ENCODE data around the gene ELAVL4. TPM values are rescaled to one million over a fixed set of nuclear protein-coding genes. Genes with fewer than 3 reads are reported as not detected.

ELAVL4 gene
- total and polyA plus RNA-seq, 2 donors from 2014 or later, result not detected

GRCh38 chr1:50237056-50237455, 128.3 kb downstream of the ELAVL4 start:
- no peak for TF ChIP-seq CTCF (IDR thresholded peaks at IDR 0.05; ENCODE audit: borderline replicate concordance, extremely low read depth, insufficient read depth)
- Histone ChIP-seq H3K9me3 (ENCODE audit: control insufficient read depth in 2 of 3, insufficient read depth in 1 of 3, low read length in 3 of 3) (peaks cover 0 to 2% (median 0%) of the 10 kb centered on the region in 3 donors), H3K4me3 (ENCODE audit: low read length in 3 of 3) (no peak overlapping the region), H3K27me3 (ENCODE audit: control insufficient read depth, insufficient read depth, low read length) (no peaks in the 10 kb centered on the region), H3K36me3 (ENCODE audit: control insufficient read depth in 2 of 3, insufficient read depth in 3 of 3, low read length in 3 of 3) (no peaks in the 10 kb centered on the region), H3K27ac (ENCODE audit: low read depth in 2 of 2, low read length in 2 of 2) (no peak overlapping the region), H3K9ac (ENCODE audit: low read length in 3 of 3) (no peak overlapping the region), H3K4me1 (ENCODE audit: control insufficient read depth in 2 of 3, insufficient read depth in 2 of 3, low read depth in 1 of 3, low read length in 3 of 3) (no peaks in the 10 kb centered on the region)
- FAIRE-seq (no peak), DNase-seq (no peak)
- intact Hi-C loops (cut with DNase I), result no loop called here

GRCh38 chr1:50243939-50244338, 135.2 kb downstream of the ELAVL4 start:
- Histone ChIP-seq H3K4me1 (ENCODE audit: control insufficient read depth in 2 of 3, insufficient read depth in 2 of 3, low read depth in 1 of 3, low read length in 3 of 3) (no peaks in the 10 kb centered on the region), H3K9me3 (ENCODE audit: control insufficient read depth in 2 of 3, insufficient read depth in 1 of 3, low read length in 3 of 3) (no peaks in the 10 kb centered on the region), H3K9ac (ENCODE audit: low read length in 3 of 3) (no peak overlapping the region), H3K27ac (ENCODE audit: low read depth in 2 of 2, low read length in 2 of 2) (no peak overlapping the region), H3K4me3 (ENCODE audit: low read length in 3 of 3) (no peak overlapping the region), H3K36me3 (ENCODE audit: control insufficient read depth in 2 of 3, insufficient read depth in 3 of 3, low read length in 3 of 3) (no peaks in the 10 kb centered on the region), H3K27me3 (ENCODE audit: control insufficient read depth, insufficient read depth, low read length) (no peaks in the 10 kb centered on the region)
- no peak for TF ChIP-seq CTCF (IDR thresholded peaks at IDR 0.05; ENCODE audit: borderline replicate concordance, extremely low read depth, insufficient read depth)
- intact Hi-C loops (cut with DNase I), result no loop called here
- FAIRE-seq (no peak), DNase-seq (no peak)

GRCh38 chr1:50246869-50247268, 138.1 kb downstream of the ELAVL4 start:
- FAIRE-seq, result no peak
- no peaks in the 10 kb centered on the region for H3K36me3 ChIP-seq (ENCODE audit: control insufficient read depth in 2 of 3, insufficient read depth in 3 of 3, low read length in 3 of 3)
- intact Hi-C loops (cut with DNase I), result no loop called here

More at GRCh38 chr1:50246869-50247268, 138.1 kb downstream of the ELAVL4 start:
- H3K27ac ChIP-seq (ENCODE audit: low read depth in 2 of 2, low read length in 2 of 2), result no peak overlapping the region
- DNase-seq, result no peak
- H3K9ac ChIP-seq (ENCODE audit: low read length in 3 of 3), result no peak overlapping the region
- H3K4me3 ChIP-seq (ENCODE audit: low read length in 3 of 3), result no peak overlapping the region
- H3K9me3 ChIP-seq (ENCODE audit: control insufficient read depth in 2 of 3, insufficient read depth in 1 of 3, low read length in 3 of 3), result no peaks in the 10 kb centered on the region
- TF ChIP-seq CTCF (IDR thresholded peaks at IDR 0.05; ENCODE audit: borderline replicate concordance, extremely low read depth, insufficient read depth), result no peak
- H3K4me1 ChIP-seq (ENCODE audit: control insufficient read depth in 2 of 3, insufficient read depth in 2 of 3, low read depth in 1 of 3, low read length in 3 of 3), result no peaks in the 10 kb centered on the region
- H3K27me3 ChIP-seq (ENCODE audit: control insufficient read depth, insufficient read depth, low read length), result no peaks in the 10 kb centered on the region
